ENCODE measurements around the gene PRSS12.
"Not testable (repeated sequence)": the region's sequence is repeated elsewhere in the genome, so short reads cannot be mapped to it uniquely, and the experiment has no call there.

The PRSS12 gene

GRCh38 chr4:118277243-118277642 is 75.6 kb downstream of the PRSS12 start:
- no peak for DNase-seq

DNA sequence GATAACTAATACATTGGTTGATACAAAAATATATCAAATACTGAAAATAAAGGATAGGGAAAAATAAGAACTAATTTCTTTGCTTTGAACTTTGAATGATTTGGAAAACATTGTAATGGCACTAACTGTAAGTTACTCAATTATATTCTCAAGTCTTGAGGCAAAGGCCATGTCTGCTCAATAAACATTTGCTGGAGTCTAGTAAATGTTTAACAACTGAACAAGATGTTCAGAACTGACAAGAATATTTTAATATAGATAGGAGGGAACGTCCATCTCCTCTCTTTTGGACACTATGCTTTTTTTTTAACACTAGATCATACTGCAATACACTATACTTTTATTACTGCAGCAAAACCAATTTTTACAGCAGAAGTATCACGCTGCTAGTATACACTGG is 76.2 kb downstream of the PRSS12 start:
- DNase-seq, result no peak

GRCh38 chr4:118273642-118274041 is 79.2 kb downstream of the PRSS12 start:
- DNase-seq, result no peak

GRCh38 chr4:118271788-118272187 is 81.0 kb downstream of the PRSS12 start:
- no peak for DNase-seq

GRCh38 chr4:118270492-118270891 is 82.3 kb downstream of the PRSS12 start:
- DNase-seq, result no peak

GRCh38 chr4:118268780-118269179 is 84.0 kb downstream of the PRSS12 start:
- no peak for DNase-seq

DNA sequence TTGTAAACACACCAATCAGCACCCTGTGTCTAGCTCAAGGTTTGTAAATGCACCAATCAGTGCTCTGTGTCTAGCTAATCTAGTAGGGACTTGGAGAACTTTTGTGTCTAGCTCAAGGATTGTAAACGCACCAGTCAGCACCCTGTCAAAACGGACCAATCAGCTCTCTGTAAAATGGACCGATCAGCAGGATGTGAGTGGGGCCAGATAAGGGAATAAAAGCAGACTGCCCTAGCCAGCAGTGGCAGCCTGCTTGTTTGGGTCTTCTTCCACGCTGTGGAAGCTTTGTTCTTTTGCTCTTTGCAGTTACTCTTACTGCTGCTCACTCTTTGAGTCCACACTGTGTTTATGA is 86.7 kb downstream of the PRSS12 start:
- not testable (repeated sequence) for DNase-seq

DNA sequence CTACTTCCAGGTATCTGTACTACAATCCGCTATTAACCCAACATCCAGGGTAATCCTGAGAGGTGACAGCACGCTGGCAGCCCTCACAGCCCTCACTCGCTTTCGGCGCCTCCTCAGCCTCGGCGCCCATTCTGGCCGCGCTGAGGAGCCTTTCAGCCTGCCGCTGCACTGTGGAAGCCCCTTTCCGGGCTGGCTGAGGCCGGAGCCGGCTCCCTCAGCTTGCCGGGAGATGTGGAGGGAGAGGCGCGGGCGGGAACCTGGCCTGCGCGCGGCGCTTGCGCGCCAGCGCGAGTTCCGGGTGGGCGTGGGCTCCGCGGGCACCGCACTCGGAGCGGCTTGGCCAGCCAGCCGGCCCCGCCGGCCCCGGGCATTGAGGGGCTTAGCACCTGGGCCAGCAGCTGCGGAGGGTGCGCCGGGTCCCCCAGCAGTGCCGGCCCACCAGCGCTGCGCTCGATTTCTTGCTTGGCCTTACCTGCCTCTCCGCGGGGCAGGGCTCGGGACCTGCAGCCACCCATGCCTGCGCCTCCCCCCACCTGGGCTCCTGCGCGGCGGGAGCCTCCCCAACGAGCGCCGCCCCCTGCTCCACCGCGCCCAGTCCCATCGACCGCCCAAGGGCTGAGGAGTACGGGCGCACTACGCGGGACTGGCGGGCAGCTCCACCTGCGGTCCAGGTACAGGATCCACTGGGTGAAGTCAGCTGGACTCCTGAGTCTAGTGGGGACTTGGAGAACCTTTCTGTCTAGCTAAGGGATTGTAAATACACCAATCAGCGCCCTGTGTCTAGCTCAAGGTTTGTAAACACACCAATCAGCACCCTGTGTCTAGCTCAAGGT is 87.3 kb downstream of the PRSS12 start:
- DNase-seq, result peak; percentile 79

GRCh38 chr4:118264096-118264495 is 88.7 kb downstream of the PRSS12 start:
- no peak for DNase-seq

GRCh38 chr4:118260309-118260708 is 92.5 kb downstream of the PRSS12 start:
- DNase-seq, result no peak

- no peak for DNase-seq
Observed at GRCh38 chr4:118259111-118259510, 93.7 kb downstream of the PRSS12 start.

GRCh38 chr4:118254368-118254767 is 98.4 kb downstream of the PRSS12 start:
- DNase-seq, result no peak

DNA sequence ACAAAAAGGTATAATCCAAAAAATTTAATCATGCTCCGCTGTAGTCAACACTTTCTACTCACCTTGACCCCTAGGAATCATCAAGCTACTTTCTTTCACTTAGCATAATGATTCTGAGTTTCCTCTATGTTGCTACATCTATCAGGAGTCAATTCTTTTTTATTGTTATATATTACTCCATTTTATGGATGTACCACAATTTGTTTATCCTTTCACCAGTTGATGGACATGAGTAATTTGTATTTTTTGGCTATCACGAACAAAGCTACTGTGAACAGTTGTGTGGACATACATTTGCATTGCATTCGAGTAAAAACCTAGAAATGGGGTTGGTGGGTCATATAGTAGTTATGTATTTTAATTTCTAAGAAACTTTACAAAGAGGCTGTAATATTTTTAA is 102.9 kb downstream of the PRSS12 start:
- no peak for DNase-seq

- no peak for DNase-seq
Observed at GRCh38 chr4:118237531-118237930, 115.3 kb downstream of the PRSS12 start.

DNA sequence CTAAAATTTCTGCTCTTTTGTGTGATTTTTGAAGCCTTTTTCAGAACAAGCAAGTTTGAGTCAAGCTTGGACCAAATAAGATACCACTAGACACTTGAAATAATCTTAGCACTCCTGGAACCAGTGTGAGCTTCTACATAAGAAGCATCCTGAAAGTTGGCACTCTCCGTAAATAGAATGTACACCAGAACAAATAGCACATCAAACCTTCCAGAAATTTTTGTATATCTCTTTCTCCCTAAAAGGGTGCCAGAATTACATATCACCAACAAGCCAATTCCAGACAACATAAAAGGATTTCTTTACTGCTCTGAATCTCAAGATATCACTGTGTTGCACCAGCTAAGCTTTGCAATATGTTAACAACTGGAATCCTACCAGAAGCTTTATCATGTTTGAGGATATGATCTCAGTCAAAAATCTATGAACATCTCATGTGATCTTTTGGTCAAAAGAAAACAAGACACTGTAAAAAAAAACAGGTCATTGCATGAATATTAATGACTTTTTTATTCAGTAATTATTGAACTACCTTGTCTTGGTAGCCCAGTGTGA is 117.2 kb downstream of the PRSS12 start:
- no peak for DNase-seq

Data from right kidney (tissue), 1 donor.